Smooth muscle cell (in vitro differentiated cells): ENCODE data around the gene IPO13. TPM values are rescaled to one million over a fixed set of nuclear protein-coding genes. Genes with fewer than 3 reads are reported as not detected.

Experiments
- DNase-seq: peaks from one replicate; lab custom pipeline; 2025; ENCODE audit not compliant: unreplicated experiment; lab: John Stamatoyannopoulos, UW
- H2AFZ ChIP-seq: fragments of 200-600 bp; sonication (generic); 2 replicates; pipeline ENCODE4 v1.6.0; 2016; ENCODE audit warnings: antibody characterized with exemption, low read depth, mild to moderate bottlenecking
- H3F3A ChIP-seq: fragments of 200-600 bp; sonication (generic); 2 replicates; pipeline ENCODE4 v1.6.0; 2017; ENCODE audit warnings: antibody characterized with exemption, low read depth
- H3K27ac ChIP-seq: fragments of 200-600 bp; sonication (generic); 2 replicates; pipeline ENCODE4 v1.5.1; 2016; ENCODE audit warnings: low read depth, mild to moderate bottlenecking
- H3K27me3 ChIP-seq: fragments of 200-600 bp; sonication (generic); 2 replicates; pipeline ENCODE4 v1.6.1; 2016; ENCODE audit warnings: low read depth, mild to moderate bottlenecking
- H3K36me3 ChIP-seq: fragments of 200-600 bp; sonication (generic); 2 replicates; pipeline ENCODE4 v1.5.1; 2016; ENCODE audit warnings: low read depth
- H3K4me1 ChIP-seq: fragments of 200-600 bp; sonication (generic); 2 replicates; pipeline ENCODE4 v1.5.1; 2016; ENCODE audit warnings: low read depth
- H3K4me2 ChIP-seq: fragments of 200-600 bp; sonication (generic); 2 replicates; pipeline ENCODE4 v1.6.0; 2016; ENCODE audit warnings: mild to moderate bottlenecking
- H3K4me3 ChIP-seq: fragments of 200-600 bp; sonication (generic); 2 replicates; pipeline ENCODE4 v1.5.1; 2016; ENCODE audit warnings: mild to moderate bottlenecking
- H3K79me2 ChIP-seq: fragments of 200-600 bp; sonication (generic); 2 replicates; pipeline ENCODE4 v1.6.0; 2016; ENCODE audit warnings: low read depth, mild to moderate bottlenecking
- H3K9ac ChIP-seq: fragments of 200-600 bp; sonication (generic); 2 replicates; pipeline ENCODE4 v1.6.0; 2016; ENCODE audit warnings: low read depth
- H3K9me3 ChIP-seq: fragments of 200-600 bp; sonication (generic); replicated peaks from 2 replicates; pipeline ENCODE4 v1.5.1; 2016; ENCODE audit warnings: low read depth
- H4K20me1 ChIP-seq: fragments of 200-600 bp; sonication (generic); 2 replicates; pipeline ENCODE4 v1.6.0; 2016; ENCODE audit warnings: low read depth
- WGBS: methylation state at CpG from one replicate; pipeline ENCODE4 v1.1.7; 2016; ENCODE audit warnings: low lambda C conversion rate; 5-methylcytosine and 5-hydroxymethylcytosine counted together
- polyA plus RNA-seq: library from polyadenylated mRNA; unstranded; fragments of >200 nt; fragmentation: Nextera tagmentation; extraction: Ambion mirVana; gene quantifications from 2 replicates; pipeline ENCODE4 v1.2.1, GENCODE V29; 2016
- total RNA-seq: library from RNA; depleted of rRNA; stranded (reverse); fragments of >200 nt; gene quantifications from 2 replicates; pipeline ENCODE4 v1.2.3, GENCODE V29; 2014
- TF ChIP-seq, protein P1 (sequence below): fragments of 200-600 bp; sonication (generic); IDR thresholded peaks from 2 replicates; pipeline ENCODE4 v1.5.1; 2017; ENCODE audit warnings: borderline replicate concordance, mild to moderate bottlenecking, antibody characterized with exemption; ENCODE audit not compliant: insufficient read depth, poor library complexity, severe bottlenecking

IPO13 gene
- total and polyA plus RNA-seq, 2 experiments from 2014 or later = 10.4 to 21.2 TPM

DNA sequence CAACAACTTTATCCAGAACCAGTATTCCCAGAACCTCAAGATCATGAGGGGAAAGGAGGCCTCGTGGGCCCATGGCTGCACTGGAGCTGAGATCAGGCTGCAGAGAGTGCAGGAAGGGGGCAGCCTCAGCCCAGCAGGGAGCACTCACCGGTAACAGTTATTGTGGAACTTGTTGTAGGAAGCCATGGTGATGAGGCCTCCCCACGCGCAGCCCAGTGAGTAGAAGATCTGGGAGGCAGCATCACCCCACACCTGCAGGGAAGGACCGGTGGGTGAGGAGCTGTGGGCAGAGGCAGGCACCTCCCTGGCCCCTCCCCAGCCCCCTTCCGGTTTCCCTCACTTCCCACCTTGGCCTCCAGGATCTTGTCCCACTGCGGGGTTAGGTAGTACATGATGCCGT lies 55.4 kb downstream of the IPO13 start:
- H3K27ac ChIP-seq = no peak overlapping the region
- no peaks in the 10 kb centered on the region for H4K20me1 ChIP-seq
- H3K4me1 ChIP-seq = no peaks in the 10 kb centered on the region
- no peaks in the 10 kb centered on the region for H3K9me3 ChIP-seq
- no peaks in the 10 kb centered on the region for H3K79me2 ChIP-seq
- H3K4me3 ChIP-seq = no peak overlapping the region
- 87% methylated on average over 8 of the region's 8 CpGs for WGBS
- H3K4me2 ChIP-seq = no peak overlapping the region
- H3K9ac ChIP-seq = no peak overlapping the region
- no peaks in the 10 kb centered on the region for H3F3A ChIP-seq
- H3K36me3 ChIP-seq = no peaks in the 10 kb centered on the region
- no peak overlapping the region for H2AFZ ChIP-seq
- no peaks in the 10 kb centered on the region for H3K27me3 ChIP-seq
- DNase-seq = no peak
- TF ChIP-seq, protein P1, sequence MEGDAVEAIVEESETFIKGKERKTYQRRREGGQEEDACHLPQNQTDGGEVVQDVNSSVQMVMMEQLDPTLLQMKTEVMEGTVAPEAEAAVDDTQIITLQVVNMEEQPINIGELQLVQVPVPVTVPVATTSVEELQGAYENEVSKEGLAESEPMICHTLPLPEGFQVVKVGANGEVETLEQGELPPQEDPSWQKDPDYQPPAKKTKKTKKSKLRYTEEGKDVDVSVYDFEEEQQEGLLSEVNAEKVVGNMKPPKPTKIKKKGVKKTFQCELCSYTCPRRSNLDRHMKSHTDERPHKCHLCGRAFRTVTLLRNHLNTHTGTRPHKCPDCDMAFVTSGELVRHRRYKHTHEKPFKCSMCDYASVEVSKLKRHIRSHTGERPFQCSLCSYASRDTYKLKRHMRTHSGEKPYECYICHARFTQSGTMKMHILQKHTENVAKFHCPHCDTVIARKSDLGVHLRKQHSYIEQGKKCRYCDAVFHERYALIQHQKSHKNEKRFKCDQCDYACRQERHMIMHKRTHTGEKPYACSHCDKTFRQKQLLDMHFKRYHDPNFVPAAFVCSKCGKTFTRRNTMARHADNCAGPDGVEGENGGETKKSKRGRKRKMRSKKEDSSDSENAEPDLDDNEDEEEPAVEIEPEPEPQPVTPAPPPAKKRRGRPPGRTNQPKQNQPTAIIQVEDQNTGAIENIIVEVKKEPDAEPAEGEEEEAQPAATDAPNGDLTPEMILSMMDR = no peak

DNA sequence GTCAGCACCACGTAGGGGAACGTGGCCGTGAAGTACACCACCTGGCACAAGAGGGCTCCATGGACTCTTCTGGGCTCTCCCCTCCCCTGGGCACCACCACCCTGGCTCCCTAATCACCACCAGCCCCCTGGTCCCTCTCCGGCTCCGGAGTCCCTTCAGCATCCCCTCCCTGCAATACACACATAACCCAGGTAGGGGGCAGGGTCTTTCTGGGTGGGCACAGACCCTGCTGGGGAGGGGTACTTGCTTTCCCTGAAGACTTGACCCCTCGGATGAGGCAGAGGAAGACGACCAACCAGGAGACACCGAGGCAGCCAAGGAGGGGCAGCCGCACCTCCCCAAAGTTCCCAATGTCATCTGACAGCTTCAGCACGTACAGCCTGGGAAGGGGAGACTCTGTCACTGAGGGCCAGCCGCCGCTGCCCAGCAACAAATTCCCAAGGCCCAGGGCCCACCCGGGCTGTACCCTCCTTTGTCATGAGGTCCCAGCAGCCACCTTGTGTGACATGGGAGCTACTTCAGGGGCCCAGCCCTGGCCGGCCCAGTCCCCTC lies 55.9 kb downstream of the IPO13 start:
- no peaks in the 10 kb centered on the region for H3F3A ChIP-seq
- H4K20me1 ChIP-seq = no peaks in the 10 kb centered on the region
- no peak overlapping the region for H3K4me3 ChIP-seq
- DNase-seq = no peak
- H3K36me3 ChIP-seq = no peaks in the 10 kb centered on the region
- no peak overlapping the region for H2AFZ ChIP-seq
- H3K27me3 ChIP-seq = no peaks in the 10 kb centered on the region
- TF ChIP-seq, protein P1 = peak; percentile 12
- WGBS = 95% methylated on average over 14 of the region's 14 CpGs
- no peak overlapping the region for H3K4me2 ChIP-seq
- H3K9ac ChIP-seq = no peak overlapping the region
- no peaks in the 10 kb centered on the region for H3K79me2 ChIP-seq
- no peaks in the 10 kb centered on the region for H3K4me1 ChIP-seq
- no peak overlapping the region for H3K27ac ChIP-seq
- no peaks in the 10 kb centered on the region for H3K9me3 ChIP-seq

DNA sequence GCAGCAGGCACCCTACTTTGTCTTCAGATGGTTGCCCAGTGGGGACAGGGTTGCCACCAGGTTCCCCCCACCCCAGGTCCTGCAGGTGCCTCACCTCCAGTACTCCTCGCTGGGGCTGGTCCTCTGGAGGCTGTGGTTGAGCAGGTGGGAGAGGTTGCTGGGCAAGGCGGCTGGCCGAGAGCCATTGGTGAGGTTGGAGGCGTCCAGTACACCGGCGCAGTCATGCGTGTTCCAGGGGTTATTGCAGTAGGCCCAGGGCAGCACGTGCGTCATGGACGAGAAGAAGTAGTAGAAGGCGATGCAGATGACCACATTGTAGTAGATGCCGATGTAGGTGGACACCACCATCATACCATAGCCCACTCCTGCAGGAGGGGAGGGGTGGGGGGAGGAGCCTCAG lies 61.5 kb downstream of the IPO13 start:
- H3K36me3 ChIP-seq = no peaks in the 10 kb centered on the region
- no peaks in the 10 kb centered on the region for H3F3A ChIP-seq
- WGBS = 99% methylated on average over 12 of the region's 12 CpGs
- TF ChIP-seq, protein P1 = no peak
- no peaks in the 10 kb centered on the region for H3K79me2 ChIP-seq
- H4K20me1 ChIP-seq = no peaks in the 10 kb centered on the region
- no peak overlapping the region for H3K9ac ChIP-seq
- peaks cover under 1% of the 10 kb centered on the region for H3K4me1 ChIP-seq
- no peak overlapping the region for H3K4me3 ChIP-seq
- DNase-seq = no peak
- H3K27me3 ChIP-seq = no peaks in the 10 kb centered on the region
- no peak overlapping the region for H2AFZ ChIP-seq
- no peaks in the 10 kb centered on the region for H3K9me3 ChIP-seq
- H3K27ac ChIP-seq = no peak overlapping the region
- H3K4me2 ChIP-seq = no peak overlapping the region

DNA sequence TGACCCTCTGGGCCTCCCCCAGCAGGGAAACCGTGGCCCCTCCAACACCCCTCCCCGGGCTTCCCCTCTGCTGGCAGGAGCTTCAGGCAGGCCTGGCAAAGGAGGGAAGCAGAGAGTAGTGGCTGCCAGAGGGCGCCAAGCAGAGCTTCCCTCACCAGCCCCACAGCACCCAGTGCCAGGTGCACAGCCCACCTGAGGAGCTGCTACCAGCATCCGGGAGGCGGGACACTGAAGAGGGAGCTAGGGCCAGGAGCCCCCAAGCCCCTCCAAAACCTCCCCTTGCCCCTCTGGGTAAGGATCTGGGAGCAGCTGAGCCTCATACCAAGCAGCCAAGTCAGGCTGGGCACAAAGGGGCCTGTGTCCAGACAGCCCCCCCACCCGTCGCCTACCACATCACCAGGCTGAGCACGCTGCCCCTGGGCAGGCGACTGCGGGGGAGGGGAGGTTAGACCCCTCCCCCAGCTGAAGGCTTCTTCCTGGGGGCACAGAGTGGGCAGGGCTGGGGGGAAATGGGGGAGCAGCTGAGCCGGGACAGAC lies 64.3 kb downstream of the IPO13 start:
- H3K27ac ChIP-seq = no peak overlapping the region
- H3K4me2 ChIP-seq = no peak overlapping the region
- no peak overlapping the region for H3K9ac ChIP-seq
- peaks cover 7% of the 10 kb centered on the region for H3K4me1 ChIP-seq
- H4K20me1 ChIP-seq = peaks cover 5% of the 10 kb centered on the region
- no peak for DNase-seq
- H3K4me3 ChIP-seq = no peak overlapping the region
- TF ChIP-seq, protein P1 = no peak
- H2AFZ ChIP-seq = no peak overlapping the region
- no peaks in the 10 kb centered on the region for H3F3A ChIP-seq
- no peaks in the 10 kb centered on the region for H3K9me3 ChIP-seq
- no peaks in the 10 kb centered on the region for H3K27me3 ChIP-seq
- 92% methylated on average over 11 of the region's 11 CpGs for WGBS
- no peaks in the 10 kb centered on the region for H3K79me2 ChIP-seq
- H3K36me3 ChIP-seq = no peaks in the 10 kb centered on the region
